NT2/D1 (cell line): ENCODE data around the gene FGF19.

Source experiments
- SUZ12 ChIP-seq: IDR thresholded peaks from 2 replicates; pipeline ENCODE4 v1.6.1; 2011; ENCODE audit not compliant: insufficient read length, insufficient read depth; ENCODE audit errors: extremely low read depth
- YY1 ChIP-seq: IDR thresholded peaks from 2 replicates; pipeline ENCODE4 v1.6.1; 2011; ENCODE audit not compliant: insufficient read length, insufficient read depth
- ZNF274 ChIP-seq: IDR thresholded peaks from 2 replicates; pipeline ENCODE4 v1.6.1; 2011; ENCODE audit warnings: mild to moderate bottlenecking, low read depth, low read length

DNA sequence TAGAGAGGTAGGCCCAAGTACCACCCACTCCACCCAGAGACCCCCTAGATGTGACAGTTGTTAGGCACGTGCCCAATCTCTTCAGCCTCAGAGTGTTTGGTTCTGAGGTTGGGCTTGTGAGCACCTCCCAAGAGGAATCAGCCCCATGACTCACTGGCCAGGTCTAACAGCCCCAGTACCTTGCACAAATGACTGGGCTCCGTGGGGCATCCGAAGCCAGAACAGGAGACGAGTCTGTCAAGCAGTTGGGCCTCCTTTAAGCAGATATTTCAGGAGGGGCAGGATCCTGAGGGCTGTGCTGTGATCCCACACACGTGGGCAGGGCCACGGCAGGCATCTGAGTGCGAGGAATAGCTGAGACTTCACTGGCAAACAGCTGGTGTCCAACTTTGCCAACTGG lies 29.1 kb upstream of the FGF19 start:
- TF ChIP-seq ZNF274 = no peak
- TF ChIP-seq SUZ12 = no peak
- TF ChIP-seq YY1 = no peak
